IPS-18c (cell line): ENCODE measurements around the gene METTL9.

Source experiments
- H3K4me3 ChIP-seq: 2 replicates; pipeline ENCODE4 v1.7.0; 2013; ENCODE audit warnings: low read depth, mild to moderate bottlenecking, low read length, moderate library complexity; ENCODE audit not compliant: insufficient read depth
- H3K9me3 ChIP-seq: one replicate; pipeline ENCODE4 v1.6.1; 2013; ENCODE audit warnings: mild to moderate bottlenecking, low read length, moderate library complexity; ENCODE audit not compliant: control insufficient read depth, insufficient read depth

METTL9 gene

GRCh38 chr16:21704733-21705132 lies 105.4 kb downstream of the METTL9 start:
- Histone ChIP-seq H3K9me3 (no peaks in the 10 kb centered on the region), H3K4me3 (no peak overlapping the region)
